Measurements from ENCODE around the gene LTB4R2.

The LTB4R2 gene

DNA sequence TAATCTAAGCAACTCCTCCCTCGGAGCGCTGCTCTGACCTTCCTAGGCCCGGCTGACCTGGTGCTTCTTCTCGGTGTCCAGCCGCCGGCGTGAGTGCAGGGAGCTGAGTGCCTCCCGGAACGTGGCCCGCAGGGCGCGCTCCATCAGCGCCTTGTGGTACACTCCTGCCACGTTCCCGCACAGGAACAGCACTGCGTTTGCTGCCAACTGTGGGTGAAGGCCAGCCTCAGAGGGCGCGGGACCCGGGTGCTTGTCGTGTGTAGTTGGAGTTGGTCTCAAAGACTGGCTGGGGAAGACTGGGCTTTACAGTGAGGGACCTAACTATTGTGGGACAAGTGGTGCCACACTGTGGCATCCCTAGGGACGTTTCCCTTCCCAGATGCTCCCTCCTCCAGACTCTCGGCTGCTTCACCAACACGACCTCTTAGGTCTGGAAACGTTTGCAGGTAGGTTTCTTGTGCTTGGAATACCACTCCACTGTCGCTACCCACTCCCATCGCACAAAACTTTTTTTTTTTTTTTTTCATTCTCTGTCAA, 21.9 kb downstream of the LTB4R2 start:
- Histone ChIP-seq H3K4me3 (peak overlapping the region in 1 of 10 experiments; percentile 43; a peak in 2 of 20 replicates), H3K36me3 (peaks cover 0 to 6% (median 0%) of the 10 kb centered on the region in 11 experiments; a peak in 3 of 22 replicates), H3K4me2 (peak overlapping the region; percentile 75 to 96 (median 92)), H3K4me1 (peaks cover 78 to 97% (median 85%) of the 10 kb centered on the region in 10 experiments), H3K9ac (no peak overlapping the region), H4K20me1 (peaks cover 0 to 38% (median 11%) of the 10 kb centered on the region in 11 experiments; a peak in 10 of 22 replicates), H3K27me3 (peaks cover 46 to 60% (median 52%) of the 10 kb centered on the region in 11 experiments), H3K9me3 (replicated peaks in 1 of 11) (no peaks in the 10 kb centered on the region), H3K27ac (no peak overlapping the region)
- no peak for TF ChIP-seq Cebpa-rat (IDR thresholded peaks at IDR 0.05)

DNA sequence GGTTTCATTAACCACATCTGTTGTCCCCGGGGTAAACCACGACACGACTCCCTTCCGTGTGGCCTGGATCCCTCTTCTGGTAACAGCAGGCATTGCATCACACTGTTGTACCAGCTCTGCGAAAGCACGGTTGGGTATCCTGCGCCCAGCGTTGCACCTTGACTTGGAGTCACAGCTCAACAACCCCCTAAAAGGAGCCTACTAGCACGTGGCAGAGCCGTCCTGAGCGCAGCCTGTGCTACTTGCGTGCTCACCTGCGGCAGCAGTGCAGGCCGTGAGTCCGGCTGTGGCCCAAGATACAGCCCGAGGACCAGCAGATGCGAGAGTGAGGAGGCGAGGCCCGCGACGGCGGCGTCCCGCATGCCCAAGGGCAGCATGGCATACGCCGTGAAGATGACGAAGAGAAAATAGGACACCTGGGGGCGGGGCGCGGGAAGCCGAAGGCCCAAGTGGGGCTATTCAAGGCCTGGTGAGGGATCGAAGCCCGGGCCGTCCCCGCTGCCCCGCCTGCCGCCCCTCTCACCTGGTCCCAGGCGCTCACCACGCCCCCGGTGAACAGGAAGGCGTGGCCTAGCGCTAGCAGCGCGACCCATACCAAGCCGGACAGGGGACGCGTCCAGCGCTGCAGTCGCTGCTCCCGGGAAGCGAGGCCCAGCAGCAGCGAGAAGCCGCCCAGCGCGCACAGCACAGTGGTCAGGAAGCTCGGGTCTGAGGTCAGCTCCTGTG, 22.5 kb downstream of the LTB4R2 start:
- peak overlapping the region in 4 of 11 experiments; percentile 15 to 34 (median 26); a peak in 3 of 22 replicates for H3K9ac ChIP-seq
- H3K4me3 ChIP-seq, result peak overlapping the region; percentile 34 to 62 (median 40)
- H3K27me3 ChIP-seq, result peaks cover 52 to 66% (median 59%) of the 10 kb centered on the region in 11 experiments
- peak in 7 of 11 experiments; percentile 45 to 89 (median 71); a peak in 14 of 22 replicates for TF ChIP-seq Cebpa-rat (IDR thresholded peaks at IDR 0.05)
- H4K20me1 ChIP-seq, result peaks cover 0 to 40% (median 11%) of the 10 kb centered on the region in 11 experiments; a peak in 10 of 22 replicates
- H3K9me3 ChIP-seq (replicated peaks in 1 of 11), result no peaks in the 10 kb centered on the region
- peak overlapping the region; percentile 75 to 96 (median 92) for H3K4me2 ChIP-seq
- no peak overlapping the region for H3K27ac ChIP-seq
- H3K4me1 ChIP-seq, result peaks cover 72 to 91% (median 79%) of the 10 kb centered on the region in 10 experiments
- H3K36me3 ChIP-seq, result peaks cover 0 to 12% (median 0%) of the 10 kb centered on the region in 11 experiments; a peak in 5 of 22 replicates

DNA sequence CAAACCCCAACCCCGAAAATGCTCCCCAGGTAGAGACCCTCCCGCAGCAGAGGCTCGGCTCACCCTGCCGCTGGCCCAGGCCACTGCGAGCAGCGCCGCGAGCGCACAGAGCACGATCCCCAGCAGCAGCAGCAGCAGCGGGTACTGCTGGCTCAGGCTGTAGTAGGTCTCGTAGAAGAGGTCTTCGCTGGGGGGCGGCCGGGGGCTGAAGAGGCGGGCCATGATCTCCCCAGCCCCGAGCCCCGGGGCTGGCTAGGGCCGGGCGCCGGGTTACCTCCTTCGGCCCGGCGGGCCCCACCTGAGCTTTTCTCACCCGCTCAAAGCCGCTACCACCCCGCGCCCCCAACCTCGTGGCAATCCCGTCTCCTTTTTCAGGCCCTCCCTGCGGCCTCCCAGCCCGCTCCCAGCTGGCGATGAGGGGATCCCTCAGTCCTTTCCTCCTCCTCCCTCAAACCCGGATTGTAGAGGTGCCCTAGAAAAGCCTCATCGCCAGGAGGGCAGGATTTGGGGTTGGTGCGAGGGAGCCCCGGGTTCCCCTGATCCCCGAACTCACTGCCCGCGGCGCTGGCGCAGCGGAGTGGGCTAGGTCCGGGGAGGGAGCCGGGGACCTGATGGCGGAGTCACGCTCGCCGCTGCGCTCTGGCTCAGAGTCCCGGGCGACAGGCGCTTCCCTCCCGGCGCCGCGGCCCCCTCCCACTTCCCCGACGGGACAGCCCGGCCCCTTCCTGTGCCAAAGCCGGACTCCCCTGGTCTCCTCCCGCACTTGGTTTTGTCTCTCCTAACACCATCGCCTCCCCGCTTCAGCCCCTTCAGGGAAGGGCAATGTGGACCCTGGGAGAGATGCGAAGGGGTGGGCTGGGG, 24.7 kb downstream of the LTB4R2 start, which contains the start of gene ADCY4:
Gene ADCY4 (minus strand): TSS at position 641 of the 861 bp plus-strand sequence. CDS start 419 bp downstream, at position 222.
- H3K4me1 ChIP-seq, result peaks cover 63 to 88% (median 72%) of the 10 kb centered on the region in 10 experiments

DNA sequence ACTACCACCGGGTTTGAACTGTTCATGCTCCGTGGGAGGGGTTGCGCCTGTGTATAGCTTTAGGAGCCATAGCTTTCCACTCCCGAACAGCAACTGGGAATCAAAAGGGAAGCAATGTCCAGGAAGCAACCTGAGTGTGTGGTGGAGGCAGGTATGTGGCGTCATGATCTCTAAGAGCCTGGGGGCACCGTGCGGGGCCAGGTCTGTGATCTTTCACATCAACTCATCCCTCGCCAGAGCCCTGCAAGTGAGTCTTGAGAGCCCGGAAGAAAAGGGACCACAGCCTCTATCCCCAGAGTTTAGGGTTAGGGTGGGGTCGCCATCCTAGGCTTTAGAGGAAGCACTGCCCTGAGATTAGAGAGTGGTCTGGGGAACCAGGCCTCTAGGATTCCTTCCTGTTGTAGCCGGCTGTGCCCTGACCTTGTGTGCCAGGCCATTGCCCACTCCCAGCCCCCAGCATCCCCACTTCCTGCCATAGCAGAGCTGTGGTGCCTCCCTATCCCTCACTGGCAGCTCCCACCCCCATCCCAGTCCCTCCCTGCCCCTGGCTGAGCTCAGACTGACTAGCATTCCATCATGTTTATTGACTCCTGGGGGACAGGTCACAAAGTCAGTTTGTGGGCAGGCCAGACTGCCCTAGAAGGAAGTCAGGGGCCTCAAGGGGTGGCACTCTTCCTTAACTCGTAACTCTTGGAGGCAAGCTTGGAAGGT, 25.7 kb downstream of the LTB4R2 start:
- Histone ChIP-seq H3K4me3 (peak overlapping the region in 2 of 10 experiments; percentile 19 to 44; a peak in 3 of 20 replicates), H3K27ac (no peak overlapping the region), H3K4me2 (peak overlapping the region; percentile 43 to 96 (median 91)), H3K27me3 (peaks cover 79 to 98% (median 90%) of the 10 kb centered on the region in 11 experiments), H3K9ac (no peak overlapping the region), H3K4me1 (peaks cover 61 to 82% (median 70%) of the 10 kb centered on the region in 10 experiments), H4K20me1 (peaks cover 0 to 40% (median 11%) of the 10 kb centered on the region in 11 experiments; a peak in 10 of 22 replicates), H3K9me3 (replicated peaks in 1 of 11) (peaks cover 0 to 15% (median 6%) of the 10 kb centered on the region in 11 experiments; a peak in 6 of 22 replicates), H3K36me3 (peaks cover 0 to 21% (median 0%) of the 10 kb centered on the region in 11 experiments; a peak in 5 of 22 replicates)
- TF ChIP-seq Cebpa-rat (IDR thresholded peaks at IDR 0.05), result no peak

More for the DNA sequence above, 24.7 kb downstream of the LTB4R2 start, which contains the start of gene ADCY4:
- Histone ChIP-seq H3K9ac (0 out of 22 replicates have a peak within 1 kb of the TSS, but pooled peaks of 1 of the 11 experiments have one; percentile 9), H3K27ac (no peak within 1 kb of the TSS), H4K20me1 (peaks cover 0 to 40% (median 11%) of the 10 kb centered on the region in 11 experiments; a peak in 10 of 22 replicates), H3K9me3 (replicated peaks in 1 of 11) (peaks cover 0 to 12% (median 6%) of the 10 kb centered on the region in 11 experiments; a peak in 6 of 22 replicates), H3K27me3 (peaks cover 75 to 89% (median 81%) of the 10 kb centered on the region in 11 experiments), H3K4me3 (peak within 1 kb of the TSS in 9 of 10 experiments; percentile 5 to 52 (median 37); a peak in 15 of 20 replicates), H3K36me3 (peaks cover 0 to 21% (median 0%) of the 10 kb centered on the region in 11 experiments; a peak in 5 of 22 replicates), H3K4me2 (peak within 1 kb of the TSS; percentile 67 to 96 (median 91))
- TF ChIP-seq Cebpa-rat (IDR thresholded peaks at IDR 0.05), result no peak

DNA sequence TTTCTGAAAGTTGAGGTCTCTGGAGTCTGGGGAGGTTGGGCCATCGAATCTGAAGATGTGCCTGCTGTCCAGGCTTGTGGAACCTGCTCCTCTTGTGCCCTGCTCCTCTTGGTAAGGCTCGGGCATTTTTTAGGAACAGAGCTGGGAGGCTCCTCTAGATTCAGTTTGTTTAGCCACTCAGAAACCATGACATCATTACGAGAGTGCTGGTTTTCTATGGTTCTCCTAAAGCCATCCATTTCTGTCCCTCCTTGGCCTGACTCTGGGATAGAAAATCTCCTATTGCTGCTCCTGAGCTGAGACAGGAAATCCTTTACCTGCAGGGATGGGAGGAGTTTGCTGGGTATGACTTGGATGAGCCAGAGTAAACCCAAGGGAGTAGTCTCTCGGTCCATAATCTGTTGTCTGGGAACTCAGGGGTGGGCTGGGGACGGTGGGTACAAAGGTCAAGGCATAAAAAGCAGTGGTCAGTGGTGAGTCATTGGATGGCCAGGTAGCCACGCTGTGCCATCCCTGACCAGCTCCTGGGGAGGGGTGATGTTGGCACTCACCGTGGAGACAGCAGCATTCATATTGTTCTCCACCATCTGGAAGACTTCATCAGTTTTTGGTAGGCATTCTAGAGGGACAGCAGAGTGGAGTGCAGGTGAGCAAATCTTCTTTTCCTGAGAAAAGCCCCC, 27.3 kb downstream of the LTB4R2 start:
- no peak for TF ChIP-seq Cebpa-rat (IDR thresholded peaks at IDR 0.05)
- peaks cover 50 to 65% (median 58%) of the 10 kb centered on the region in 10 experiments for H3K4me1 ChIP-seq
- peaks cover 0 to 15% (median 6%) of the 10 kb centered on the region in 11 experiments; a peak in 6 of 22 replicates for H3K9me3 ChIP-seq (replicated peaks in 1 of 11)
- no peak overlapping the region for H3K9ac ChIP-seq
- peaks cover 0 to 40% (median 11%) of the 10 kb centered on the region in 11 experiments; a peak in 10 of 22 replicates for H4K20me1 ChIP-seq
- H3K27me3 ChIP-seq, result peaks cover 78 to 96% (median 90%) of the 10 kb centered on the region in 11 experiments
- no peak overlapping the region for H3K4me3 ChIP-seq
- no peak overlapping the region for H3K27ac ChIP-seq
- peak overlapping the region in 1 of 11 experiments; percentile 90; a peak in 1 of 22 replicates for H3K4me2 ChIP-seq
- H3K36me3 ChIP-seq, result peaks cover 0 to 21% (median 0%) of the 10 kb centered on the region in 11 experiments; a peak in 5 of 22 replicates

DNA sequence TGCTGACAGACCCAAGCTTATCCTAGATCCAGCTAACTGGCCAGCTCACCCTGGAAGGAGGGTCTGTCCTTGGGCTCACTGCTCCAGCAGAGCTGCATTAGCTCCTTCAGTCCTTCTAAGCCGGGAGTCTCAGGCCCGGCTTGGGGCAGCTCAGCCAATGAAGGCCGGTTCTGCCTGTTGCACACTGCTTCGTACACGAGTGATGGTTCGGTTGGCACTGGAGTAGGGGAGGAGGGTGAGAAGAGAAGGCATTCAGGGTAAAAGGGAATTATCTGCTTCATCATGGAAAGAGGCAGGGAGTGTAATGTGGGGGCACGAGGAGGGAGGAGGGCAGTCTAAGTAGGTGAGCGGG, 27.9 kb downstream of the LTB4R2 start:
- Histone ChIP-seq H3K27me3 (peaks cover 73 to 91% (median 85%) of the 10 kb centered on the region in 11 experiments), H3K9ac (no peak overlapping the region), H3K4me1 (peaks cover 45 to 60% (median 53%) of the 10 kb centered on the region in 10 experiments), H4K20me1 (peaks cover 0 to 34% (median 11%) of the 10 kb centered on the region in 11 experiments; a peak in 10 of 22 replicates), H3K9me3 (replicated peaks in 1 of 11) (peaks cover 0 to 15% (median 6%) of the 10 kb centered on the region in 11 experiments; a peak in 6 of 22 replicates), H3K27ac (no peak overlapping the region), H3K36me3 (peaks cover 0 to 21% (median 0%) of the 10 kb centered on the region in 11 experiments; a peak in 5 of 22 replicates), H3K4me2 (peak overlapping the region in 3 of 11 experiments; percentile 89 to 94 (median 92); a peak in 3 of 22 replicates), H3K4me3 (no peak overlapping the region)
- no peak for TF ChIP-seq Cebpa-rat (IDR thresholded peaks at IDR 0.05)

DNA sequence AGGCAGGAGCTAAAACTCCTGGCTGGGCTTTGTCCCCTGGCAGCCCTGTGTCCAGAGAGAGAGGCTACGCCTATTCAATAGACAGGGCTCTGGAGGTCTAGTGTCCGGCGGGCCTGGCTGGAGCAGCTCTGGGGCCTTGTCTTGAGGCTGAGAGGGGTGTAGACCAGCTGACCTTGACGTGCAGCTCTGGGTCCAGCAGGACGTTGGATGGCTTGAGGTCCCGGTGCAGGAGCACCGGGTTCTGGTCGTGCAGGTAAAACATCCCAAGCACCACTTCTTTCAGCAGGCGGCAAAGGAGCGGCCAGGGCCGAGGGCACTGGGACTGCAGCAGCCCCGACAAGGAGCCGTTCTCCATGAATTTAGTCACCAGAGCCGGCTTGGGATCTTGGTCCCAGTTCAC, 28.9 kb downstream of the LTB4R2 start:
- Histone ChIP-seq H3K4me2 (peak overlapping the region; percentile 72 to 94 (median 89)), H3K27me3 (peaks cover 63 to 80% (median 75%) of the 10 kb centered on the region in 11 experiments), H3K9me3 (replicated peaks in 1 of 11) (peaks cover 0 to 15% (median 6%) of the 10 kb centered on the region in 11 experiments; a peak in 6 of 22 replicates), H3K4me3 (peak overlapping the region; percentile 49 to 72 (median 62); a peak in 19 of 20 replicates), H4K20me1 (peaks cover 0 to 31% (median 9%) of the 10 kb centered on the region in 11 experiments; a peak in 9 of 22 replicates), H3K9ac (peak overlapping the region in 6 of 11 experiments; percentile 53 to 77 (median 64); a peak in 7 of 22 replicates), H3K4me1 (peaks cover 34 to 52% (median 44%) of the 10 kb centered on the region in 10 experiments), H3K36me3 (peaks cover 0 to 21% (median 0%) of the 10 kb centered on the region in 11 experiments; a peak in 5 of 22 replicates), H3K27ac (no peak overlapping the region)
- TF ChIP-seq Cebpa-rat (IDR thresholded peaks at IDR 0.05), result no peak

Measured in BLaER1 treated with 17β-estradiol and CSF1 and Interleukin-3, amounts not matched to agents 10 nM and 100 nM (cell line).